ENCODE results near the gene ZNF516.

ZNF516 gene

DNA sequence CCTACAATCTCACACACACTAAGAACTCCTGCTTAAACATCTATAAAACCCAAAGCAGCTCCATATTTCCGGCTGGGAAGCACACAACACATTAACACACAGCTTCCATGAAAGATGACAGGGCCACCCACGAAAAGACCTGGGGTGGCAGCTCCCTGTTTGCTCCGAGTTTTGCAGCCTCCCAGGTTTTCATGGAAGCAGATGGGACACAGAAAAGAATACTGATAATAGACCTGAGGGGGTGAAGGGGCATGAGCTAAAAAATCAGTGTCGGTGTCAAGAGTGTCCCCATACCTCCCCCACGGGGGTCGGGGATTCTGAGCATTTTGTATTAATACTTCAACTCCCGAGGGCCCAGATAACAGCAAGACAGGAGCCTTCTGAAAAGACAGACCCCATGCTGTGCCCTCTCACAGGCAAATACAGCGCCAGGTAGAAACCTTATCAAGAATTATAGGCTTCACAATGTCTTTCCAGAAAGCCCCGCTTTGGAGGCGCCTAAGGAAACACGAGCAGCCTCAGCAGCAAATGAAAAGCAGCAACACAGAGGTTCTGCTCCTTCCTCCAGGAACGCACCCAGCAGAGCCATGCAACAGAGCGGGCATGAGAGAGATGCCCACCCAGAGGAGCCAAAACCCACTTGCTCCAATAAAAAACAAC lies 50.5 kb downstream of the ZNF516 start:
- peaks cover 6 to 31% of the 10 kb centered on the region in 2 experiments; a peak in 2 of 3 replicates for H3K36me3 ChIP-seq (ENCODE audit: control insufficient read depth in 2 of 2, insufficient read depth in 1 of 2, low read length in 2 of 2)
- H3K4me1 ChIP-seq (ENCODE audit: control insufficient read depth, insufficient read depth, low read length) = peaks cover 15% of the 10 kb centered on the region
- no peaks in the 10 kb centered on the region for H3K9me3 ChIP-seq (ENCODE audit: control insufficient read depth, insufficient read depth, low read depth, low read length)
- H3K27ac ChIP-seq (ENCODE audit: extremely low read depth, low read depth, low read length) = 0 out of 2 replicates have a peak overlapping the region, but pooled peaks have one; percentile 9
- H3K4me3 ChIP-seq (ENCODE audit: low read depth, low read length) = no peak overlapping the region
- POLR2A ChIA-PET = interaction anchor here (1.0 kb wide), 1 partner anchor 49 kb away, joined by 3 read pairs; no protein-coding TSS in a partner anchor
- CTCF ChIA-PET = interaction anchor here (0.5 to 0.7 kb wide), 2 partner anchors 79 to 153 kb away, joined by 3 to 4 read pairs; no protein-coding TSS in a partner anchor
- TF ChIP-seq YY2 (tag by site-specific recombination; IDR thresholded peaks at IDR 0.05) = no peak

DNA sequence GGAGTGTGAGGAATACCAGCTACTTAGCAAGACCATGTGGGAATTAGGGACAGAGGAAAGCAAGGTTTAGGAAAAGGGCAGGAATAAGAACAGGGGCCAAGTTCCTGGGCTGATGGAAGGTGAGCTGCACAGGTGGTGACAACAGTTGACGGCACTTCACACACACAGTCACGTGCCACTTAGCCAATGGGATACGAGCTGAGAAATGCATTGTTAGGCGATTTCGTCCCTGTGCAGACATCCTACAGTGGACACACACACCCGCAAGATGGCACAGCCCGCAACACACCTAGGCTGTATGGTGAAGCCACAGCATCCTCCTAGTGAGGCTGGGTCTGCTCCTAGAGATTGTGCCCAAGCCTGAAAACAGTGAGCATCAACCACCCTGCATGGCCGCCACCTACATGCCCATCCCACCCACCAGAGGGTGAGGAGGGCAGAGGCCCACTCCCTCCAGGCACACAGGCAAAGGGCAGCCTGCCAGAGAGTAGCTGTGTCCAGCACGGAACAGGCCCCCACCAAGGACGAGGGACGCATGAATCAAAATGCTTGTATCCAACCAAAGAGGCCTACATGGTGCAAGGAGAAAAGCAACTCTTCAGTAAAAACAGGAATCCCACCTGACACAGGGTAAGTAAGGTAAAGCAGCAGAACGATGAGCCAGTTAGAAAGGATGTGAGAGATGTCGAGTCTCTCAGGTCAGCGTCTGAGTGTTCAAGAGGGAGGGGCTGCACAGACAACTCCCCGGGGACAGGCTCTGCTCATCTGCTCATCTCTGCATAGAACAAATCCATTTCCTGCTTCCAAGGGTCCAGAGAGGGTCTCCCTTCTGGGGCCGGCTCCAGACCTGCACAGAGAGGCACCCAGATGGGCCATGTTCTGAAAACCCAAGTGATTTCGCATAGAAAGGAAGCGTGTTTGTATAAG lies 51.3 kb downstream of the ZNF516 start:
- Histone ChIP-seq H3K4me3 (ENCODE audit: low read depth, low read length) (no peak overlapping the region), H3K4me1 (ENCODE audit: control insufficient read depth, insufficient read depth, low read length) (peaks cover 15% of the 10 kb centered on the region), H3K27ac (ENCODE audit: extremely low read depth, low read depth, low read length) (no peak overlapping the region), H3K9me3 (ENCODE audit: control insufficient read depth, insufficient read depth, low read depth, low read length) (no peaks in the 10 kb centered on the region), H3K36me3 (ENCODE audit: control insufficient read depth in 2 of 2, insufficient read depth in 1 of 2, low read length in 2 of 2) (peaks cover 6 to 36% of the 10 kb centered on the region in 2 experiments; a peak in 2 of 3 replicates)
- TF ChIP-seq ZNF133 (tag by site-specific recombination; IDR thresholded peaks at IDR 0.05) (no peak), SP7 (tag by site-specific recombination; IDR thresholded peaks at IDR 0.05) (no peak), ZNF302 (tag by site-specific recombination; IDR thresholded peaks at IDR 0.05; ENCODE audit: low read depth) (no peak), MYNN (tag by site-specific recombination; IDR thresholded peaks at IDR 0.05; ENCODE audit: borderline replicate concordance) (no peak)
- TF ChIP-seq, protein P1, sequence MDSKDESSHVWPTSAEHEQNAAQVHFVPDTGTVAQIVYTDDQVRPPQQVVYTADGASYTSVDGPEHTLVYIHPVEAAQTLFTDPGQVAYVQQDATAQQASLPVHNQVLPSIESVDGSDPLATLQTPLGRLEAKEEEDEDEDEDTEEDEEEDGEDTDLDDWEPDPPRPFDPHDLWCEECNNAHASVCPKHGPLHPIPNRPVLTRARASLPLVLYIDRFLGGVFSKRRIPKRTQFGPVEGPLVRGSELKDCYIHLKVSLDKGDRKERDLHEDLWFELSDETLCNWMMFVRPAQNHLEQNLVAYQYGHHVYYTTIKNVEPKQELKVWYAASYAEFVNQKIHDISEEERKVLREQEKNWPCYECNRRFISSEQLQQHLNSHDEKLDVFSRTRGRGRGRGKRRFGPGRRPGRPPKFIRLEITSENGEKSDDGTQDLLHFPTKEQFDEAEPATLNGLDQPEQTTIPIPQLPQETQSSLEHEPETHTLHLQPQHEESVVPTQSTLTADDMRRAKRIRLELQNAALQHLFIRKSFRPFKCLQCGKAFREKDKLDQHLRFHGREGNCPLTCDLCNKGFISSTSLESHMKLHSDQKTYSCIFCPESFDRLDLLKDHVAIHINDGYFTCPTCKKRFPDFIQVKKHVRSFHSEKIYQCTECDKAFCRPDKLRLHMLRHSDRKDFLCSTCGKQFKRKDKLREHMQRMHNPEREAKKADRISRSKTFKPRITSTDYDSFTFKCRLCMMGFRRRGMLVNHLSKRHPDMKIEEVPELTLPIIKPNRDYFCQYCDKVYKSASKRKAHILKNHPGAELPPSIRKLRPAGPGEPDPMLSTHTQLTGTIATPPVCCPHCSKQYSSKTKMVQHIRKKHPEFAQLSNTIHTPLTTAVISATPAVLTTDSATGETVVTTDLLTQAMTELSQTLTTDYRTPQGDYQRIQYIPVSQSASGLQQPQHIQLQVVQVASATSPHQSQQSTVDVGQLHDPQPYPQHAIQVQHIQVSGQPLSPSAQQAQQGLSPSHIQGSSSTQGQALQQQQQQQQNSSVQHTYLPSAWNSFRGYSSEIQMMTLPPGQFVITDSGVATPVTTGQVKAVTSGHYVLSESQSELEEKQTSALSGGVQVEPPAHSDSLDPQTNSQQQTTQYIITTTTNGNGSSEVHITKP (tag by site-specific recombination; IDR thresholded peaks at IDR 0.05) = peak; percentile 79
- TF ChIP-seq, protein P2, sequence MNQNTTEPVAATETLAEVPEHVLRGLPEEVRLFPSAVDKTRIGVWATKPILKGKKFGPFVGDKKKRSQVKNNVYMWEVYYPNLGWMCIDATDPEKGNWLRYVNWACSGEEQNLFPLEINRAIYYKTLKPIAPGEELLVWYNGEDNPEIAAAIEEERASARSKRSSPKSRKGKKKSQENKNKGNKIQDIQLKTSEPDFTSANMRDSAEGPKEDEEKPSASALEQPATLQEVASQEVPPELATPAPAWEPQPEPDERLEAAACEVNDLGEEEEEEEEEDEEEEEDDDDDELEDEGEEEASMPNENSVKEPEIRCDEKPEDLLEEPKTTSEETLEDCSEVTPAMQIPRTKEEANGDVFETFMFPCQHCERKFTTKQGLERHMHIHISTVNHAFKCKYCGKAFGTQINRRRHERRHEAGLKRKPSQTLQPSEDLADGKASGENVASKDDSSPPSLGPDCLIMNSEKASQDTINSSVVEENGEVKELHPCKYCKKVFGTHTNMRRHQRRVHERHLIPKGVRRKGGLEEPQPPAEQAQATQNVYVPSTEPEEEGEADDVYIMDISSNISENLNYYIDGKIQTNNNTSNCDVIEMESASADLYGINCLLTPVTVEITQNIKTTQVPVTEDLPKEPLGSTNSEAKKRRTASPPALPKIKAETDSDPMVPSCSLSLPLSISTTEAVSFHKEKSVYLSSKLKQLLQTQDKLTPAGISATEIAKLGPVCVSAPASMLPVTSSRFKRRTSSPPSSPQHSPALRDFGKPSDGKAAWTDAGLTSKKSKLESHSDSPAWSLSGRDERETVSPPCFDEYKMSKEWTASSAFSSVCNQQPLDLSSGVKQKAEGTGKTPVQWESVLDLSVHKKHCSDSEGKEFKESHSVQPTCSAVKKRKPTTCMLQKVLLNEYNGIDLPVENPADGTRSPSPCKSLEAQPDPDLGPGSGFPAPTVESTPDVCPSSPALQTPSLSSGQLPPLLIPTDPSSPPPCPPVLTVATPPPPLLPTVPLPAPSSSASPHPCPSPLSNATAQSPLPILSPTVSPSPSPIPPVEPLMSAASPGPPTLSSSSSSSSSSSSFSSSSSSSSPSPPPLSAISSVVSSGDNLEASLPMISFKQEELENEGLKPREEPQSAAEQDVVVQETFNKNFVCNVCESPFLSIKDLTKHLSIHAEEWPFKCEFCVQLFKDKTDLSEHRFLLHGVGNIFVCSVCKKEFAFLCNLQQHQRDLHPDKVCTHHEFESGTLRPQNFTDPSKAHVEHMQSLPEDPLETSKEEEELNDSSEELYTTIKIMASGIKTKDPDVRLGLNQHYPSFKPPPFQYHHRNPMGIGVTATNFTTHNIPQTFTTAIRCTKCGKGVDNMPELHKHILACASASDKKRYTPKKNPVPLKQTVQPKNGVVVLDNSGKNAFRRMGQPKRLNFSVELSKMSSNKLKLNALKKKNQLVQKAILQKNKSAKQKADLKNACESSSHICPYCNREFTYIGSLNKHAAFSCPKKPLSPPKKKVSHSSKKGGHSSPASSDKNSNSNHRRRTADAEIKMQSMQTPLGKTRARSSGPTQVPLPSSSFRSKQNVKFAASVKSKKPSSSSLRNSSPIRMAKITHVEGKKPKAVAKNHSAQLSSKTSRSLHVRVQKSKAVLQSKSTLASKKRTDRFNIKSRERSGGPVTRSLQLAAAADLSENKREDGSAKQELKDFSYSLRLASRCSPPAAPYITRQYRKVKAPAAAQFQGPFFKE (tag by site-specific recombination; IDR thresholded peaks at IDR 0.05; ENCODE audit: borderline replicate concordance) = no peak
- TF ChIP-seq, protein P3, sequence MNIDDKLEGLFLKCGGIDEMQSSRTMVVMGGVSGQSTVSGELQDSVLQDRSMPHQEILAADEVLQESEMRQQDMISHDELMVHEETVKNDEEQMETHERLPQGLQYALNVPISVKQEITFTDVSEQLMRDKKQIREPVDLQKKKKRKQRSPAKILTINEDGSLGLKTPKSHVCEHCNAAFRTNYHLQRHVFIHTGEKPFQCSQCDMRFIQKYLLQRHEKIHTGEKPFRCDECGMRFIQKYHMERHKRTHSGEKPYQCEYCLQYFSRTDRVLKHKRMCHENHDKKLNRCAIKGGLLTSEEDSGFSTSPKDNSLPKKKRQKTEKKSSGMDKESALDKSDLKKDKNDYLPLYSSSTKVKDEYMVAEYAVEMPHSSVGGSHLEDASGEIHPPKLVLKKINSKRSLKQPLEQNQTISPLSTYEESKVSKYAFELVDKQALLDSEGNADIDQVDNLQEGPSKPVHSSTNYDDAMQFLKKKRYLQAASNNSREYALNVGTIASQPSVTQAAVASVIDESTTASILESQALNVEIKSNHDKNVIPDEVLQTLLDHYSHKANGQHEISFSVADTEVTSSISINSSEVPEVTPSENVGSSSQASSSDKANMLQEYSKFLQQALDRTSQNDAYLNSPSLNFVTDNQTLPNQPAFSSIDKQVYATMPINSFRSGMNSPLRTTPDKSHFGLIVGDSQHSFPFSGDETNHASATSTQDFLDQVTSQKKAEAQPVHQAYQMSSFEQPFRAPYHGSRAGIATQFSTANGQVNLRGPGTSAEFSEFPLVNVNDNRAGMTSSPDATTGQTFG (tag by site-specific recombination; IDR thresholded peaks at IDR 0.05; ENCODE audit: borderline replicate concordance) = no peak
- TF ChIP-seq, protein P4, sequence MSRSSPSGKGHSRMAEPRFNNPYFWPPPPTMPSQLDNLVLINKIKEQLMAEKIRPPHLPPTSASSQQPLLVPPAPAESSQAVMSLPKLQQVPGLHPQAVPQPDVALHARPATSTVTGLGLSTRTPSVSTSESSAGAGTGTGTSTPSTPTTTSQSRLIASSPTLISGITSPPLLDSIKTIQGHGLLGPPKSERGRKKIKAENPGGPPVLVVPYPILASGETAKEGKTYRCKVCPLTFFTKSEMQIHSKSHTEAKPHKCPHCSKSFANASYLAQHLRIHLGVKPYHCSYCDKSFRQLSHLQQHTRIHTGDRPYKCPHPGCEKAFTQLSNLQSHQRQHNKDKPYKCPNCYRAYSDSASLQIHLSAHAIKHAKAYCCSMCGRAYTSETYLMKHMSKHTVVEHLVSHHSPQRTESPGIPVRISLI (tag by site-specific recombination; IDR thresholded peaks at IDR 0.05) = no peak
- ChIA-PET CTCF (interaction anchor here (0.5 to 1.0 kb wide), 2 partner anchors 79 to 266 kb away, joined by 3 to 4 read pairs; no protein-coding TSS in a partner anchor), POLR2A (no interaction called here)

Measured in HEK293 (cell line).